ENCODE data around the gene CTSC.

CTSC gene

DNA sequence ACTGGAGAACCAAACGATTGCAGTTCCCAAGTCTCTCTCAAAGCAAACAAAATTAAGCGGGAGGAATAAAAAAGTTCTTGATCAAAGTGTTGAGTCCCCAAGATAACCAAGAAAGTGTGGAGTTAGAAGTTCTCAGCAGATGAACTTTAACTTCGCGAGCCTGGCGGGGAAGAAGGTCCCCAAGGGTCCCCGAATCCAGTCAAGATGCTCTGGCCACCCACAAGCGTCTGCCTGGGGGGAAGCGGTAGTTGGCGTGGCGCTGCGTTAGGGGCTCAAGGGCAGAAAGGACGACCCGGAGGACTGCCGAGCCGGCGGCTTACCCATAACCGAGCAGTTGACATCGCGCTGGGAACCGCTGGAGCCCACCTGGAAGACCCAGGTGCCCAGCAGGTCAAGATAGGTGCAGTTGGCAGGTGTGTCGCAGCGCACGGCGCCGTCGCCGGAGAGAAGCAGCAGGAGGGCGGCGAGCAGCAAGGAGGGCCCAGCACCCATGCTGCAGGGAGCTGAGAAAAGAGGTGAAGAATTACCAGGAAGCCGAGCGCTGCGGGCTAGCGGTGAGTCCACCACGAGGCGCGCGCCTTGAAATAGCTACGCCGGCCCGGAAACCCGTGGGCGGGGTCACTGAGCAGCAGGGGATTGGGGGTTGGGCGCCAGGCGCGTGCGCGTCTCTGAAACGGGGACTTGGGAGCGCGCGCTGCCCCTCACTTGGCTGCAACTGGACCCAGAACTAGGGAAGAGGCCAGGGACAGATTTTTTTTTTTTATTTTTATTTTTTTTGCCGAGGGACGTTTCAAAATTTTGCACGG lies at the start of gene CTSC:
CTSC (minus strand) TSS at position 556 of the 806 bp plus-strand sequence; CDS start at position 492, 64 bp downstream.
- peak; percentile 72 for DNase-seq

GRCh38 chr11:88384669-88385005 lies 47.1 kb upstream of the CTSC start:
- no peak for DNase-seq

GRCh38 chr11:88384004-88384668 lies 46.6 kb upstream of the CTSC start:
- DNase-seq: no peak

DNA sequence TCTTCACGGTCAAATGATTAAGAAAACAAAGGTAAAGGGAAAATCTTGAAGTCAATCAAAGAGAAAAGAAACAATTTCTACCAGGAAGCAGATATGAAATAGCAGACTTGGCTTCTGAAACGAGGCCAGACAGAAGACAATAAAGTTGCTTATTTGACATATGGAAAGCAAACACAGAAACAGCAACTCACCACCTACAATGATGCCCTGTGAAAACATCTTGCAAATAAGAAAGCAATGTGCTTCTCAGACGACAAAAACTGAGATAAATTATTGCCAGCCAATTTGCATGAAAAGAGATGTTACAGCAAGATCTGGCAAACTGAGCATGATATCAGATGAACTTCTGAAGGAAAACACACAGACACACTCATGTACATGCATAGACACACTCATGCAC lies 45.9 kb upstream of the CTSC start:
- DNase-seq: no peak

- DNase-seq: no peak
Measured at GRCh38 chr11:88379130-88379529, 41.6 kb upstream of the CTSC start.

DNA sequence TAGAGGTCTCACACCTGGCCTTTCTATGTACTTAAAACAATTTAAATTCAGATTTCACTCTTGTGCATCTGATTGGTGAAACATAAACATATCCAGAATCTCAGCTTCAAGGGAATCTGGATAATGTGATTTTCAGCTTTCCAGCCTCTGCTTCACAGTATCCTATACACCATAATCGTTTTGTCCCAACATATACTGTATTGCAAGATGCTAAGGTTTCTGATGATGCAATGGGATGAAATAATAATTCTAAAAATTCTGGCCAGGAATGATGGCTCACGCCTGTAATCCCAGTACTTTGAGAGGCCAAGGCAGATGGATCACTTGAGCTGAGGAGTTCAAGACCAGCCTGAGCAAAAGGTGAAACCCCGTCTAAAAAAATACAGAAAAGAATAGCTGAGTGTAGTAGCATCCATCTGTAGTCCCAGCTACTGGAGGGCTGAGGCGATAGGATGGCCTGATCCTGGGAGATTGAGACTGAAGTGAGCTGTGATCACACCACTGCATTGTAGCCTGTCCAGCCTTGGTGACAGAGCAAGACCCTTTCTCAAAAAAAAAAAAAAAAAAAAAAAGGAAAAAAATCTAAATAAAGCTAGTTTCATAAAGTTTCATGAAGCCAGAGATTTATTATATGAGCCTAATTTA lies 41.0 kb upstream of the CTSC start:
- DNase-seq: no peak

- no peak for DNase-seq
Measured at GRCh38 chr11:88377646-88378045, 40.1 kb upstream of the CTSC start.

DNA sequence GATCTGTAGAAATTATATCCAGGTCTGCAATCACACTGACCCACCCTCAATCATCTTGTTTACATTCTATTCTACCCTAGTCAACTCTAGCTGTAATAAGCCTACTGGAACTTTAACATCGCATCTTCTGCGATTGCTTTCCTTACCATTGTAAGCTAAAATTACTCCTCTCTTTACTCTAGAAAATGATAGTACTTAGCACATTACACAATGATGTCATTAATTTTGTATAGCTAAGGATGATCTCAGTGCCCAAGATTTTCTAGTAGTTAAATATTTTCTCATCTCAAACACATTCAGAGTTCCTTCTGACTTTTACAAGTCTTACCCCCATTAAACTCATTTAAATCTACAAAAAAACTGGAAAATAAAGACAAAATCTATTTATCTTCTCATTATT lies 39.6 kb upstream of the CTSC start:
- DNase-seq: no peak

DNA sequence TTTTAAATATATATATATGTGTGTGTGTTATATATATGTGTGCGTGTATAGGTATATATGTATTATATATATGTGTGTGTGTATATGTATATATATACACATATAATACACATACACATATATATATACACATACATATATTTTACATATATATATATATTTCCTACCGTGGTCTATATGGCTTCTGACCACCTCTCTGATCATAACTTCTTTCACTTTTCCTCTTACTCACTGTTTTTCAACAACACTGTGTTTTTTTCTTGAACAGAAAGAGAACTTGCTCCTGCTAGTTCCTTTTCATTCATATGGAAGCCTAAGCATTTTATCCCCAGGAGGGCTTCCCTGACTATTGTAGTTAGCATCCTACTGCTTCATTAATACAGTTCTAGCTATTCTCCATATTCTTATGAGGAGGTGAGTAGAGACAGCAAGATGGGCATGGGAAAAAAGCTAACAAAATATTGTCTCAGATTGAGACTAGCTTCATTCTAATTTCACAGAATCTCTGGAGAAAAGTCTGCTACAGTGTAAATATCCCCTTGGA lies 38.5 kb upstream of the CTSC start:
- no peak for DNase-seq

DNA sequence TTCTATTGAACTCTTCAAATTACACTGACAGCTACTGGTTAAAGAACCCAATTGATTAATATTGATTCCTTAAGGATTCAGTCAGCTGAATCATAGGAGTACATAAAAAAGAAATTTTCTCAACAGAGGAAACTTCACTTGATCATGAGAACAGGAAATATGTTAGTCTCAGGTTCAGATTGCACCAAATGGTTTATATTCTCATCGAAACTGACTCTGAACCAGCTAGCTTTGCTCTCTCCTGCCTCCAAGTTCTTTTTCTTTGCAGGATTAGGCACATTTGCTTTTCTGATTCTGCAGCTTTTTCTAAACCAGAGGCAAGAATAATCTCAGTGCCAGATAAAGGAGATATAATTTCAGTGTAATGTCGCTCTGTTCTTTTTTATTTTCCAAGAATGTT lies 33.2 kb upstream of the CTSC start:
- DNase-seq: no peak

GRCh38 chr11:88367310-88367709 lies 29.8 kb upstream of the CTSC start:
- no peak for DNase-seq

DNA sequence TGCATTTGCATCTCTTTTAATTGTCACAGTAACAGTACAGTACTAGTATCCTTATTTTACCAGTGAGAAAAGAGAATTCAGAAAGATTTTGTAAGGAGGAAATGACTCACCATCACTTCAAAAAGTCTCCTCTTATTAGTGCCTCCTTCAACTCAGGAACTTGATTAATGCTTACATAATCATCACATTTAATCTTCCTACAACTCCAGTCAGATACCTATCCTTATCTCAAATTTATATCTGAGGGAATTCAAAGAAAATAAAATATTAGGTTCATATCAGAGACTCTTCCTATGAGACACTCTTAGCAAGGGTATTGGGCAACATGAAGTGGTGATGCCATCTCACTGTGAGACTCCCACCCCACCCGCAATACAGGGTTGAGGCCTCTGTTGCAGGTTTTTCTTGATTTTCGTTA lies 26.1 kb upstream of the CTSC start:
- DNase-seq: no peak

DNA sequence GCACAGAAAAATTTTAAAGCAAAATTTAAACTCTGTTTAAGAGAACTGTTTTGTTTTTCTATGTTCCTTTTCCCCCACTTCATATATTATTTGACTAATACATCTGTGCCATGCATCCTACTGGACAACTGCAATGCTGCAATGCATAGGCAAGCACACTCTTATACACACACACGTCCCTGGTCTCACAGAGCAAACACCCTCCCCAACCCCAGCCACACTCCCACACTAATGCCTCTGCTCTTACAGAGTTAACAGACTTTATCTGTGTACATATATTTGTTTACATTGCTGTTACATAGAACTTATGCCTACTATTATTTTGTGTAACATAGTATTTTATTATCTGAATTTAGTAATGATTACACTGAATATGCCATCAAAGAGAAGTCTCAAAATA lies 25.5 kb upstream of the CTSC start:
- DNase-seq: no peak

DNA sequence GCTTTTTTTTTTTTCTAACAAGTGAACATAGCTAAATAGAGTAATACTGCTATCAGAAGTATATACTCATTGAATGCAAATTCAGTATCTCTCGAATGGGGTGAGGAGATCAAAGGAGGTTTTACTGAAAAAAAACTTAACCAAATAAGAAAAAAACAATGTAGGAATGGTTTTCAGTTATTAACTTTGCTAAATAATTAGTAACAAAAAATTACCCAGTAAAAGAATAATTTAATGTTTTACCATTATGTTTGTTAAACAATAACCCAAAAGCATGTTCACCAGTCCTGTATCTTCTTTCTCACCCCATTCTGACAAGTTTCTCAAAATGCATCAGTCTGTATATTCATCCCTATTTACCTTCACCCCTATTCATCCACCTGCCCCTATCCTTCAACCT lies 22.6 kb upstream of the CTSC start:
- no peak for DNase-seq

DNA sequence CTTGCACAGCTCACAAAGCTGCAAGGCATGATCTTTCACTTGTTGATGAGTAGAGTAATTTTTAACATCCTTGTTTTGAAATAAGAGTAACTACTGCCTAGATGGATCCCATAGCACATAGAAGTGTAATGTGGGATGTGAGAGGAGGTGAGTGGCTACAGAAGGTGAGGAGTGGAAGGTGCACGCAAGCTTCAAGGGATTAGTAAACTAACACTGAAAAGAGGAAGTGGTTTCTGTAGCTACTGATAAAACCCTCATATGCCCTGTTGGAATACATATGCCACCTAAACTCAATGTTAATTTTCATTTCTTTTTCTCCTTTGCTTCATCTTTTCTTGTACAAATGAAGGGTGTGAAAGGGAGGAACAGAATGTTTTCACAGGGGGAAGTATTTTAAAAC lies 22.0 kb upstream of the CTSC start:
- DNase-seq: no peak

- DNase-seq: no peak
Measured at GRCh38 chr11:88359114-88359513, 21.6 kb upstream of the CTSC start.

DNA sequence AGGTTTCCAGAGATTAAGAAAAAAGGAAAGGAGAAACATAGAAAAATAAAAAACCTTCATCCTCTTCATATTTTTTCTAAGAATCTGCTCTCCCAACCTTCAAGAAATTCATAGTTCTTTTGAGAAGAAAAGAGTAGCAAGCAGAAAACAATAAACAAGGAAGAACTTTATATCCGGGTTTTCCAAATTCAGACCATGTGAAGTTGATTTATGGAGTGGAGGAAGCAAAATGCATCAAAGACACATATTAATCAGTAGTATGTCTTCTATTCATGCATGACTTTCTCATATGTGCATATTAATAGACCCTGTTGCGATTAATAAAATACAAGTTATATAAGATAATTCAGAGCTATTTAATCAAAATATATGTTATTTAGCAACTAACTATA lies 20.5 kb upstream of the CTSC start:
- no peak for DNase-seq

DNA sequence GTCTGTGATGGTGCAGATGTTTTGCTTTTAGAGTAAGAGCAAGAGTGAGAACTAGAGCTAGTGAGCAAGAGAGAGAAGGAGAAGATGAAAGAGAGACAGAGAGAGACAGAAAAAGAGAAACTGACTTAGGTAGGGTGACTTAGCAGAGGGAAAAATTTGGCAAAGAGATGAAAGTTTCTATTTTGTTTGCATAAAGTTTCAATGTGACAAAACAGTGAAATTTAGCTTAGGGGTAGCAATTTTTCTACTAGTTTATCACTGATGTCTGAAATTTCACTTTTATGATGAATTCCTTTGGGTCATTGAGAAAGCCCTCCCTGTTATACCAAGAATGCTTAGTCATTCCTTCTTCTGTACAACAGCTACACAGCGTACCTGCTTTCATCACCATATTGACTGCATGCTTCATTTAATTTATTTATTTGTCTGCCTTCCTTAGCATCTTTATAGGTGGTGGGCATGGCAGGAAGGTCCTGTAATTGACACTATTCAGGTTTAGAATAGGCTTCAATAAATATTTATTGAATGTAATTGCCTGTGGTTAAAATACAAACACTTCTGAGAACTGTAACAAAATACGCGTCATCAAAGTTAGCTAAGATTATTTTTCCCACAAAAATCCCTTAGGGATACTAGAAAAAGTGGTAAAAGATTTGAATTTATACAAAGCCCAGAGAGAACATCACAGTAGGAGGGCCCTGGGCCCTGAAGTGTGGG lies 19.9 kb upstream of the CTSC start:
- no peak for DNase-seq

GRCh38 chr11:88355887-88356286 lies 18.4 kb upstream of the CTSC start:
- no peak for DNase-seq

DNA sequence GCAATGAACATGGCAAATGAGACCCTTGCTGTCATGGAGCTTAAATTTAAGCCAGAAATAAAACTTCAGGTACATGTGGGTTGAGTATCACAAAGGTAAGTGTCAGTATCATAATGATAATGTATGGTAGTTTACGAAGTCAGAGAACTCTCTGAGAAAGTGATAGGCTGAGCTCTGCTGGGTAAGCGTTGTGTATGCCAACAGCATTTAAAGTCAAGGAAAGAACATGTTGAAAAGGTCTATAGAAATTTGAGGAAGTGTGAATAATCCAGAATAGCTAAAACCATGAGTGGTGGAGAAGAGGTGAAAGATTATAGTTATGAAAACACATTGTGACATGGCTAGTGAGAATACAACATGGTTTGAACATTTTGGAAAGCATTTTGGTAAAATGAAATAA lies 17.4 kb upstream of the CTSC start:
- DNase-seq: no peak

DNA sequence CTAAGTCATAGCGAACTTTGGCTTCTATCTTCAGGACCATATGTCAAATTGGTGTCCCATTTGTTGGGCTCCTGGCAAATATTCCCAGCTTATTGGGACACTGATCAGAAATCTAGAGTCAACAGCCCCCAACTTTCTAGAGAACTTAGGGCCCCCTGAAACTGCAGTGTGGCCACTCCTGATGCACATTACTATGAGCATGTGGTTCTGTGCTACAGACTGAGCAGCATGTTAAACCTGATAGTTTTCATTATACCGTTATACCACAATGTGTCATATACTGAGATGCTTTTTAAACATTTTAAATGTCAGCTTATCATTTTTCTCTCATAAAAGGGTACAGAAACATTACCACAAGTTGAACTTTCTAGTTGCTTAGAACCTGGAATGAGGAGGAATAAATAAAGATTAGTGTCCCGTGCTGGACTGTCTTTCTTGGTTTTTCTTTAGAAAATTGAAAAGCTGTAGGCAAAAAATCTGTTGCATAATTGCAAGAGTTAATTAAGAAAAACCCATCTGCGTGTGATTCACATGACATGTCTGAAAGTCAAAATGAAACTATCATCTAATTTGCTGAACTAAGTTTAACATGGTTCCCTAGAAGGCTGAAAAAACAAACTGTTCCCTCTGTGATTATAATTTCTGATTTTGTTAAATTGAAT lies 16.4 kb upstream of the CTSC start:
- no peak for DNase-seq

DNA sequence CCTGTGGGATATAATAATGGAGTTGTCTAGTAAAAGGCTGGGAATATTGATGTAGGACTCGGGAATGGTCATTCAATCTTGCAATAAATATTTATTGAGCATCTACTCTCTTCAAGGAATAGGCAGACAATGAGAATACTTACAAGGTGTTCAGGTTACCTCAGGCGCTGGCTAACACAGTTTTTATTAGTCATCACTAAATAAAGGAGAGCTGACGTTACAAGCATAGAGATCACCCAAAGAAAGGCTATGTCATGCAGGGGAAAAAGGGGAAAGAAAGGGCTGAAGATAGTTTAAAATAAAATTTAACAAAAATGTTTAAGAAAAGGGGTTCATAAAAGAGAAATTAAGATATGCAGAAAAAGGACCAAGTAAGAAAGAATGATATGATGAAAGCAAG lies 15.8 kb upstream of the CTSC start:
- no peak for DNase-seq

DNA sequence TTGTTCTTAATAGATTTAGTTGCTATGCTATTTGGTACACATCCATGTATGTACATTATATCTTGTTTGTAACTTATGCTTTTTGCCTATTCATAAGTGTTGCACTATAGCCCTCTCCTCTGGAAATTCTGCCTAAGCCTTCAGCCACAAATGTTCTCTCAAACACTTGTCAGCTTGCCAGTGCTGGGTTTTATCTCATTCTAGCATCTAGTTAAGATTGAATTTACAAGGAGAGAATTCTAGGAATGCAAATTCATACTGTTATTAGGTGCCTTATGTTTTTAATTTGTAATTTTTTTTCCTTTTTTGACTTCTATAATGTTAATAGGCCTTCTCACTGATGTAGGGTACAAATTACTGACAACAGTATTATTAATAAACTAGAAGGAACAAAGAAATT lies 14.6 kb upstream of the CTSC start:
- DNase-seq: no peak
